ENCODE data around the gene PAPSS2.

The PAPSS2 gene

DNA sequence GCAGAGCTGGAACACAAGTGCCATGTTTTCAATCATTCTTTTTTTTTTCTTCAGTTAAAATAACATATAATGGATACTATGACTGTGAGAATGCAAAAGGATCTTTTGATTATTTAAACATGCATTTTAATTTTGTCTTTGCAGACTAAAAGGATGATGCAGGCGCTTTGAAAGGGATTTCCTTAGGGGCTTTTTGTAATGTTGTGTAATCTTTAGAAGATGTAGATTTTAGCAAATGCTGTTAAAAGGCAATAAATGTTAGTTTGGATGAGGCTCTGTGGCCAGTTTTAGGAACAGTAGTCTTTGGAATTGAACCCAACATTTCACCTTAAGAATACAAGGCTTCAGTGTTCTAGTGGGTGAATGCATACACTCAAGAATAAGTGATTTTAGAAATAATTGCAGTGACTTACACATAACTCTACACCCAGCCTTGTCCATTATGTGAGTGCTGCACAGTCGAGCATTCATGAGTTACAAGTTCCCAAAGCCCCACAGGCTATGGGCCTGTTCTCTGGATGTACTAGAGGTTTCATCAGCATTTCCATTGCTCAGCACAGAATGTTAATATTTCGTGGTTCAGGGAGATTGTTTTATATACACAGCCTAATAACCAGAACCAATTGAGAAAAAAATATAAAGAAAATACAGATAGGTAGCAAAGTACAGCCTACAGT lies 11.6 kb downstream of the PAPSS2 start:
- no peak for DNase-seq (ENCODE audit: low read depth)

GRCh38 chr10:87672551-87672950 lies 12.9 kb downstream of the PAPSS2 start:
- DNase-seq (ENCODE audit: low read depth), result no peak

GRCh38 chr10:87674943-87675342 lies 15.3 kb downstream of the PAPSS2 start:
- no peak for DNase-seq (ENCODE audit: low read depth)

DNA sequence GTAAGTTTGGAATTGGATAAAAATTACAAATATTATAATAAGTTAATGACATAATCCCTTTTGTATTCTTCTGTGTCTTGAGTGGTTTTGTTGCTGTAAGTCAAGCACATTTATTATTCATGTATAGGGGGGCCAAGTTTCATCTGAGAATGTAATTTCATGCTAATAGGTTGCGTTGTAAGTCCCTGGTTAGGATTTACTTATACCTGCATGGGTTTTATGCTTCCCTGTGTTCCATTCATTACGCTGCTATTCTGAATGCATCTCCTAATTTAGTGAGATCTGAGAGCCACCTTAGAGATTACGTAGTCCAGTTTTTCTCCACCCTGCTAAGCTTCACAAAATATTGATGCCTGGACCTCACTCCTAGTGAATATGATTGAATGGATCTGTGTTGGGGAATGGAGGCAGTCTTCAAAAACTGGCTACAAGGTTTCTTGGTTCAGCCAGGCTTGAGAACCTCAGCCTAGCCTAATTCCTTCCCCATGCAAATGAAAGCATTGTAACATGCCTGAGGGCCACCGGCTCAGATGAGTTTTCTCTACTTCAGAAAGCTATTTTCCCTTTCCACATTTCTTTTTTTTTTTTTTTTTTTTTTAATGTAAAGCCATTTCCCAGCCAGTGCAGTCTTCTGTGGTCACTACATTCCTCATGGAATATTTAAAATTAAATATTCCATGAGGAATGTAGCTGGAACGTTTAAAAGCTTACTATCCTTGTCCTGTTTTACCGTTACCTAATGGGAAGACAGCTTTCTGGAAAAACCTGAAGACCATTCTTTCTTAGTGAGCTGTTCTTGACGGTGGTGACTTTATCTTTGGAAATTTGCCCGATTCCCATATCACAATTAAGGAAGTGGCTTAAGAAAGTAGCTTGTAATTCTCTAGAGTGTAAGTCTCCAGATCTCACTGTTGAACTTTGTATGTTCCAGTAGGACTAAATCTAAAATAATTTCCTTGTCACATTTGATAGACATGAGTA lies 16.0 kb downstream of the PAPSS2 start:
- DNase-seq (ENCODE audit: low read depth), result no peak

GRCh38 chr10:87677595-87677994 lies 17.9 kb downstream of the PAPSS2 start:
- DNase-seq (ENCODE audit: low read depth), result no peak

DNA sequence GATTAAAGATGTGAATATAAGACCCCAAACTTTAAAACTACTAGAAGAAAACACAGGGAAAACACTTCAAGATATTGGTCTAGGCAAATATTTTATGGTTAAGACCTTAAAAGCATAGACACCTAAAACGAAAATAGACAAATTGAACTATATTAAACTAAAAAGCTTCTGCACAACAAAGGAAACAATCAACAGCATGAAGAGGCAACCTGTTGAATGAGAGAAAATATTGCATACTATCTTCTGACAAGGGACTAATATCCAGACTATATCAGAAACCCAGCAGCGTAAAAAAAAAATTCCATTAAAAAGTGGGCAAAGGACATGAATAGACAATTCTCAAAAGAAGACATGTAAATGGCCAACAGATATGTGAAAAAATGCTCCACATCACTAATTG lies 18.6 kb downstream of the PAPSS2 start:
- no peak for DNase-seq (ENCODE audit: low read depth)

DNA sequence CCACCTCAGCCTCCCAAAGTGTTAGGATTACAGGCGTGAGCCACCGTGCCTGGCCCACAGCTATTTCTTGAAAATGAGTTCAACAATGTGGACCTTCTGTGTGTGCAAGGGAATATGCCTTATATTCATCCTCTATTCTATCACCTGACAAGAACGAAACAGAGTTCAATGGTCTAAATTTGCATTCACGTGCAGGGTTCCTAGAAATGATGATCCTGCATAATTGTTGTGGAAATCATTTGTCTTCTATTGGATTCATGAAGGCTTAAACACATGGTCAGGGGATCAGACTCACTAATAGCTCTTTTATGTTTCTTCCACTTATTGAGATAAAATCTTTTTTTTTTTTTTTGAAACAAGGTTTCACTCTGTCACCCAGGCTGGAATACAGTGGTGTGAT lies 23.7 kb downstream of the PAPSS2 start:
- no peak for DNase-seq (ENCODE audit: low read depth)

DNA sequence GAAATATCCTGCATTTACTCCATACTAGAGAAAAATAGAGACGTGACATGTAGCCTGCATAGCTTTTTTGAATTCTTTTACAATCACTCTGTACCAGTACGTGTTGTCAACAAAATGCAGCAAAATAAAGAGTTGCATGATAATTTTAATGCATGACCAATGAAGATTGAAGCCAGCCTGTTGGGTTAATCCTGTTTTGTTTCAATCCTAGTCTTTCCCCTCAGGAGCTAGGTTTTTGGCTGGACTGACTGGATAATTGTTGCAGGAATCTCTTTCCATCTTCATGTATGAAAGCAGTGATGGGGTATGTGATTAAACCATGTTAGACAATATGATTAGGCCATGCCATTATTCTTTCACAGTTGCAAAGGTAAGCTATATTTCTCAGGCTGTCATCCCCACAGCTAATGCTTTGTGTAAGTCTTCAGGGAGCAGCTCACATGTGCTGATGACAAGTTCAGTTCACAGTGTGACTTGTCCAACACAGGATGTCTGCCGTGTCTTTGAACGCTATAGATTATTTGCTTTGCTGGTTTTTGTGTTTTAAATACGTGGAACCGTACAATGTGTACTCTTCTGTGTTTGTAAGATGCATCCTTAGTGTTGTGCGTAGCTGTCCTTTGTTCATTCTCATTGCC lies 24.4 kb downstream of the PAPSS2 start:
- no peak for DNase-seq (ENCODE audit: low read depth)

DNA sequence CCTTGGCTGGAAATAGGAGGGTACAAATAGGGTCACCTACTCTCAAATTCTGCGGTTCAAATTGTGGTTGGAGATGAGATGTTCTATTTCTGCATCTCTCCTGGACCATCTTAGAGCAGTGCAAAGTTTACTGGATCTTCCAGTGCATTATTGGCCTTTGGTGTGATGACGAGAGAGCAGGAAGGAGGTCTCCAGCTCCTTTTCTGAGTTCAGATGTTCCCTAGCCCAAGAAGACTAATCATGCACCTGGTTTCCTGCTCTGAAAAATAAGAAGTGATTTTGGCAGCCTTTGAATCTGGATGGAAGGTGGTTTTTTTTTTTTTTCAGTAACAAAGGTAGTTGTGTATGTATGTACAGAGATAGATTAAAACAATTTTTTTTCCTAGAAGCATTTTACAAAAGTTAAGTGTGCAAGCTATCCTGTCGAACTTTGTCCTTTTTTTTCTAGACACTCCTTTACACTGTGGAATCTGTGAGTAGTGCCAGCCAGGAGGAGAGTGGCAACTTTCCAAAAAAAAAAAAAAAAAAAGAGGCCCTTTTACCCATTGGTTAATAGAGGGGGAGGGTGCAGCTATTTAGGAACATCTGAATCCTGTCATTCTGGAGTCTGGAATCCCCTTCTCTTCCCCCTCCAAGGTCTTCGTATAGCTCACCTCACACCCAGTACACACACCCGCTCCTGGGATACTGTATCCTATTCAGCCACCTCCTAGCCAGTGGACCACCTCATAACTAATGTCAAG lies 26.3 kb downstream of the PAPSS2 start:
- no peak for DNase-seq (ENCODE audit: low read depth)

DNA sequence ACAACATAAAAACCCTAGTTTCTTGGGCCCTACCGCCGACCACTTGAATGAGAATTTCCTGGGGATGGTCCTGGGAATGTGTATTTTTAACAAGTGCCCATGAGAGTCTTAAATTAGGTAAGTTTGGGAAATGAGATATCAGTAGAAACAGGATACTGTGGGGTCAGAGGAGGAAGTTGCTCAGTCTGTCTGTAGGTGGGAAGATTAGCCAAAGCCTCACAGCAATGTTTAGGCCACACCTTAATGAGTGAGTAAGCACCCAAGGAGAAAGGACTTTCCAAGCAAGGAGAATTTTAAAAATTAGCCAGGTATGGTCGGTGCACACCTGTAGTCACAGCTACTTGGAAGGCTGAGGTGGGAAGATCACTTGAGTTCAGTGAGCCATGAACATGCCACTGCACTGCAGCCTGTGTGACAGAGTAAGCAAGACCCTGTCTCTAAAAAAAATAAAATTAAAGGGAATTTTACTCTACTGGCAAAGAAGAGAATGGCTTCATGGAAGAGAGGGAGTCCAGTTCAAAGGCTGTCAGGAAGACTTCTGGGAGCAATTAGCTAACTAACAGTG lies 31.9 kb downstream of the PAPSS2 start:
- DNase-seq (ENCODE audit: low read depth), result no peak

DNA sequence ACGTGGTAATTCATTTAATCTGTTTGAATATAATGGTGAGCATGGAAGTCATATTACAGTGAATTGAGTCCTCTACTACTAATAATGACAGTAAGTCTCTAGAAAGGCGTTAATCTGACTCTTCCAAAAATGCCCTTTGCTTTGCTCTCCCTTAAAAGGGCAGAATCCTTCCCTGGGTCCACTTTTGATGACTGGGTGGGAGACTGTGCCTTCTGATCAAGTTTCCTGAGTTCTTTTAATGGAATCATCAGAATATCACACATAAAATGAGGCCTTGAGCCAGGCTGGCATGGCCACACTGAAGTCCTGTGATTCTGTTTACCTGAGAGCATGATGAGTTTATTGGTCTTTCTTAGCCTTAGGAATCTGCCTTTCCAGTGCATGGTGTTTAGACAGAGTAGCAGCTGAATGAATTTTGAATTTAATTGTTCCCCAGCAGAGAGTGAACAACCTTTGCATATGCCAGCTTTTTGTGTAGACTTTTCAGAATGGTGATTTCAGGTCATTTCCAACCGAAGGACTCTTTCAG lies 33.3 kb downstream of the PAPSS2 start:
- DNase-seq (ENCODE audit: low read depth), result no peak

DNA sequence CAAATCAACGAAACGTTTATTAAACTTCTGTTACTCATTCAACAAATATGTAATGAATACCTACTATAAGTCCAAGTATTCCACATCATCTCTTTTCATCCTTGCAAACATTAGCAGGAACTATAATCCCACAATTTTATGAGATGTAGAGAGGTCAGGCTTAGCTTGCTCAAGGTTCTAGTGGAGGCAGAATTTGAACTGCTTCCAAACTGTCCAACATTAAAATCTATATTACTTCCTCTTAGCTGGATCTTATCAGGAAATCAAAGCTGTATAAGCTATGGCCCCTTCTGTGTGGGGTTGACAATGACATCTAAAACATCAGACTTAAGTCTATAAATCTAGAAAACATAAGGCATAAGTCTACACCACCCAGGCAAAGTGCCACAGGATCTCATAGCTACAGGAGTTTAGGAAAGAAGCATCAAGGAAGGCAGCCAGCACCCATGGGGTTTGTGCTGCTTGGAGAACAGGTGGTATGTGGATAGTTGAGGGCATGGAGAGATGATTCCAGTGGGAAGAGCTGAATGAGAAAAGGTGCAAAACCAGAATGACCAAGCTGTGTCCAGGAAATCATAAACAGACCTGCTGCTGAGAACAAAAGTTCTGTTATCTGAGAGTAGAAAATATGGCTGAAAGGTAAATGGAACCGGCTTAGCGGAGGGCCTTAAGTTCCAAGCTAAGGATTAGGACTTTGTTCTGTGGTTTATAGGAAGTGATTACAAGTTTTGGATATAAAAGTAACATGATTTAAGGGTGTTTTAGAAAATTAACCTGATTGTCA lies 34.5 kb downstream of the PAPSS2 start:
- no peak for DNase-seq (ENCODE audit: low read depth)

DNA sequence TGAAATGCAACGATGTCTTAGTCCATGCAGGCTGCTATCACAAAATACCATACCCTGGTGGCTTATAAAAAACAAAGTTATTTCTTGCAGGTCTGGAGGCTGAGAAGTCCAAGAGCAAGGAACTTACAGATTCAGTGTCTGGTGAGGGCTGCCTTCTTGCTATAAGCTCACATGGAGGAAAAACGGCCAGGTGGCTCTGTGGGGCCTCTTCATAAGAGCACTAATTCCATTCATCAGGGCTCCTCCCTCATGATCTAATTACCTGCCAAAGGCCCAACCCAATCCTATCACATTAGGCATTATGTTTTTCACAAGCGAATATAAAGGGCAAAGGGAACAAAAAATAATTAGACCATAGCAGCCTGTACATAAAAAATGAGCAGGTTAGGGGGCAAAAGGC lies 35.4 kb downstream of the PAPSS2 start:
- no peak for DNase-seq (ENCODE audit: low read depth)

- DNase-seq (ENCODE audit: low read depth), result no peak
These were observed 37.5 kb downstream of the PAPSS2 start for GRCh38 chr10:87696922-87697745.

DNA sequence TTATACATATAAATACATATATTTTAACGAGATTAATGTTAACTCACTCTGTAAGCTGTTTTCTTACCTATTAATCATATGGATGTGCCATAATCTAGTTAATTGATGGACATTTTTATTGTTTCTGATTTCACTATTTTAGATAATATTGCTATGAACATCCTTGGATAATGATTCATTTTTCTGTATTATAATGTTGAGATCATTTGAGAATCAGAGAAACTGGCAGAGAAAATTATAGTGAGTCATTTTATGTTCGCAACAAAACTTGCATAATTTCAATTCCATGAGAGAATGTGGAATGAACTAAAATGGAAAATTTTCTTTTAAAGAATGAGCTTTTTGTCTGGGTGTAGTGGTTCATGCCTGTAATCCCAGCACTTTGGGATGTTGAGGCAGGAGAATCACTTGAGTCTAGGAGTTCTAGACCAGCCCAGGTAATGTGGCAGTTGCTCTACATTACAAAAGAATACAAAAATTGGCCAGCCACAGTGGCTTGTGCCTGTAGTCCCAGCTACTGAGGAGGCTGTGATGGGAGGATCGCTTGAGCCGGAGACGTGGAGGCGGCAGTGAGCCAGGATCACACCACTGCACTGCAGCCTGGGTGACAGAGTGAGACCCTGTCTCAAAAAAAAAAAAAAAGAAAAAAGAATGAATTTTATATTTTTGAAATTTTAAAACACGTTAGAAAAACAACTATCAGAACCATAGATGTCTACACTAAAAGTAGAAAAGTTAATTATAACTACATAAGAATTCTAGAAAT lies 40.5 kb downstream of the PAPSS2 start:
- no peak for DNase-seq (ENCODE audit: low read depth)

DNA sequence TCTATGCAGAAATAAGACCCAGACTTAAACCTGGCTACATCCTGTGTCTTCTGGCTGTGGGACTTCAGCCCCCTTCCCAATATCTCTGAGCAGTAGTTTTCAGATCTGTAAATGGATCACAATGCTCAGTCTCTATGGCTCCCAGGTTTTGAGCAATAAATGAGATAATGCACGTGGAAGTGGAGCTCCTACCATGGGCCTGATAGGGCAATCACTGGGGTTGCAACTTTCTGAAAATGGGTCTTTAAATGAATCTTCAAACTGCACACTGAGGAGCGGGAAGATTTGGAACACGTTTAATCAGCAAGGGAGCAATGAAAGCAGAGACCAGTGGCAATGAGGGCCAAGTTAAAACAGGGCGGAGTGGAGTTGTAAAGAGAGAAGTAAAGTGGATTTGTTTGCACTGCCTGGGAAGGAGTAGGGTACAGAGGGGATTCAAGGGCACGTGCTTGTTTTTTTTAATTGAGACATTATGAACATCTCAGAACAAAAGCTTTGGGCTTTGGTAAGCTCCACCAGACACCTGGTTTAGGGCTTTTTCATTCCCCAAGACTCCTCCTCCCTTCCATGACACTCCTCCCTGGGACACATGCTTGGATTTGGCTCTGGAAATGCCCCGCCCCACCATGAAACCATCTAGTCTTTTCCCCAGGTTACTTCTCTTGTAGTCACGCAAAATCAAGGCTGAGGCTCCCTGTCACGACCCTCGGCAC lies 42.7 kb downstream of the PAPSS2 start:
- no peak for DNase-seq (ENCODE audit: low read depth)

GRCh38 chr10:87702973-87703294 lies 43.3 kb downstream of the PAPSS2 start:
- no peak for DNase-seq (ENCODE audit: low read depth)

DNA sequence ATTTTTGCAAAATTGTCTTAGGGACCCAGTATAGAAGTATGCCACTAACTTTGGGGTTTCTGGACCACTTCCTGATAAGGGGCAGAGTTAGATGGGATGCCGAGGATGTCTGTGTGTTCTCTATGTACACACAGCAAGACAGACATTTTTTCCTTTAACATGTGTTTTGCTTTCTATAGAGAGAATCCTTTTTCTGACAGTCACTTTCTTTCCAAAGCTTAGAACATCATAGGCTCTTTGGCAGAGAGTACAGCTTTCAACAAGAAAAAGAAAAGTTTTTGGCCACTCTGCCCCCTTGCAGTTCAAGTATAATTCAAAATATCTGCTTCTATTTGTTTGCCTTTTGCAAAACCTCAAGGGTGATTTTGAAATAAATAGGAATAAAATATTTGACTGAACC lies 44.1 kb downstream of the PAPSS2 start:
- DNase-seq (ENCODE audit: low read depth), result no peak

GRCh38 chr10:87705339-87705738 lies 45.7 kb downstream of the PAPSS2 start:
- DNase-seq (ENCODE audit: low read depth), result no peak
